IMR-90 (cell line): ENCODE results near the gene LRRTM4. TPM values are rescaled to one million over a fixed set of nuclear protein-coding genes. Genes with fewer than 3 reads are reported as not detected.

Source experiments
- ATAC-seq: fragments of 200-7000 bp; cut with Tn5 transposase; 2 replicates; pipeline ENCODE4 v1.9.1; 2020; ENCODE audit warnings: low read depth, mild to moderate bottlenecking, moderate library complexity
- BruUV-seq: library from RNA; stranded (reverse); fragments of 400-500 nt; replicated peaks from 2 replicates; lab custom pipeline; 2021; lab: Mats Ljungman, UMichigan
- CTCF ChIA-PET: fragments of 300-600 bp; formaldehyde crosslinking; extraction: SDS; loops from one replicate; lab custom pipeline; 2021; ENCODE audit warnings: antibody characterized with exemption; lab: Yijun Ruan, JAX
- POLR2A ChIA-PET: fragments of 300-600 bp; sonication (Branson Sonifier 250); formaldehyde crosslinking; loops from one replicate; lab custom pipeline; 2022; ENCODE audit warnings: antibody characterized with exemption; ENCODE audit not compliant: unreplicated experiment; lab: Charles Lee
- DNase-seq: peaks from one replicate; pipeline ENCODE4 v3.0.0; 2013
- H2AFZ ChIP-seq: replicated peaks from 2 replicates; pipeline ENCODE3; 2013; ENCODE audit warnings: low read length, mild to moderate bottlenecking; ENCODE audit not compliant: poor library complexity
- H2AK5ac ChIP-seq: 2 replicates; pipeline ENCODE4 v1.6.1; 2013; ENCODE audit warnings: low read depth, low read length, inconsistent platforms
- H2AK9ac ChIP-seq: replicated peaks from 2 replicates; pipeline ENCODE3; 2013; ENCODE audit warnings: mild to moderate bottlenecking, low read depth, low read length, moderate library complexity; ENCODE audit not compliant: poor library complexity
- H2BK120ac ChIP-seq: 2 replicates; pipeline ENCODE4 v1.6.1; 2013; ENCODE audit warnings: low read depth, low read length, inconsistent platforms
- H2BK15ac ChIP-seq: 3 replicates; pipeline ENCODE4 v1.6.1; 2013; ENCODE audit warnings: low read depth, low read length, inconsistent platforms
- H2BK20ac ChIP-seq: 2 replicates; pipeline ENCODE4 v1.6.1; 2013; ENCODE audit warnings: low read depth, mild to moderate bottlenecking, inconsistent platforms, low read length, moderate library complexity
- H2BK5ac ChIP-seq: 2 replicates; pipeline ENCODE4 v1.6.1; 2013; ENCODE audit warnings: mild to moderate bottlenecking, low read depth, low read length, inconsistent platforms; ENCODE audit not compliant: poor library complexity, severe bottlenecking
- H3K14ac ChIP-seq: replicated peaks from 2 replicates; pipeline ENCODE4 v1.6.1; 2013; ENCODE audit warnings: low read depth, low read length, inconsistent platforms
- H3K18ac ChIP-seq: 2 replicates; pipeline ENCODE4 v1.6.1; 2013; ENCODE audit warnings: low read depth, low read length, control low read depth
- H3K23ac ChIP-seq: 2 replicates; pipeline ENCODE4 v1.6.1; 2013; ENCODE audit warnings: low read depth, low read length, inconsistent platforms
- H3K27ac ChIP-seq: 2 replicates; pipeline ENCODE4 v1.5.1; 2013; ENCODE audit warnings: mild to moderate bottlenecking, control low read depth, low read length; ENCODE audit not compliant: insufficient read depth
- H3K27me3 ChIP-seq: 2 replicates; pipeline ENCODE4 v1.6.1; 2013; ENCODE audit warnings: low read length; ENCODE audit not compliant: control insufficient read depth, insufficient read depth
- H3K36me3 ChIP-seq: 2 replicates; pipeline ENCODE4 v1.6.1; 2013; ENCODE audit warnings: low read length, mixed read lengths; ENCODE audit not compliant: control insufficient read depth, insufficient read depth
- H3K4ac ChIP-seq: 2 replicates; pipeline ENCODE4 v1.6.1; 2013; ENCODE audit warnings: low read depth, low read length, inconsistent platforms
- H3K4me1 ChIP-seq: 2 replicates; pipeline ENCODE4 v1.6.1; 2013; ENCODE audit warnings: low read length, mixed read lengths; ENCODE audit not compliant: control insufficient read depth, insufficient read depth
- H3K4me2 ChIP-seq: 2 replicates; pipeline ENCODE4 v1.6.1; 2013; ENCODE audit warnings: low read depth, mild to moderate bottlenecking, control low read depth, low read length, moderate library complexity
- H3K4me3 ChIP-seq: 2 replicates; pipeline ENCODE4 v1.5.1; 2013; ENCODE audit warnings: low read depth, mild to moderate bottlenecking, control low read depth, low read length, moderate library complexity; ENCODE audit not compliant: insufficient read depth
- H3K56ac ChIP-seq: 2 replicates; pipeline ENCODE4 v1.6.1; 2013; ENCODE audit warnings: low read length, inconsistent platforms; ENCODE audit not compliant: insufficient read depth; ENCODE audit errors: extremely low read depth
- H3K79me1 ChIP-seq, 2 experiments: 2 replicates each; pipeline ENCODE4 v1.6.1; 2013; ENCODE audit warnings: low read length in 2 of 2, inconsistent platforms in 1 of 2, low read depth in 1 of 2
- H3K9ac ChIP-seq: 2 replicates; pipeline ENCODE4 v1.6.1; 2013; ENCODE audit warnings: low read depth, low read length, control low read depth
- H3K9me1 ChIP-seq: 2 replicates; pipeline ENCODE4 v1.6.1; 2013; ENCODE audit warnings: low read length, inconsistent platforms; ENCODE audit not compliant: insufficient read depth
- H3K9me3 ChIP-seq: 2 replicates; pipeline ENCODE4 v1.6.1; 2013; ENCODE audit warnings: low read length; ENCODE audit not compliant: control insufficient read depth, insufficient read depth
- H4K20me1 ChIP-seq: 2 replicates; pipeline ENCODE4 v1.6.1; 2013; ENCODE audit warnings: low read length, inconsistent platforms; ENCODE audit not compliant: insufficient read depth
- H4K5ac ChIP-seq: 2 replicates; pipeline ENCODE4 v1.6.1; 2013; ENCODE audit warnings: mild to moderate bottlenecking, low read depth, low read length, control low read depth
- H4K8ac ChIP-seq, 2 experiments: 2 replicates each; pipeline ENCODE4 v1.6.1; 2013; ENCODE audit warnings: low read depth in 2 of 2, low read length in 2 of 2, control low read depth in 1 of 2, inconsistent platforms in 1 of 2
- H4K91ac ChIP-seq: 2 replicates; pipeline ENCODE4 v1.6.1; 2013; ENCODE audit warnings: low read depth, low read length, inconsistent platforms; ENCODE audit not compliant: insufficient read depth
- BHLHE40 ChIP-seq: fragments of 150-350 bp; IDR thresholded peaks from 2 replicates; pipeline ENCODE4 v1.6.1; 2016; ENCODE audit warnings: mild to moderate bottlenecking, low read depth, low read length
- CEBPB ChIP-seq: IDR thresholded peaks from 2 replicates; pipeline ENCODE4 v1.6.1; 2012; ENCODE audit warnings: low read depth, low read length, improper control_type of control experiment
- FOS ChIP-seq: fragments of 150-350 bp; IDR thresholded peaks from 2 replicates; pipeline ENCODE4 v1.6.1; 2016; ENCODE audit warnings: low read depth, low read length
- MAZ ChIP-seq: IDR thresholded peaks from 2 replicates; pipeline ENCODE4 v1.6.1; 2012; ENCODE audit warnings: low read depth, mild to moderate bottlenecking, low read length, improper control_type of control experiment, moderate library complexity, borderline replicate concordance
- RCOR1 ChIP-seq: IDR thresholded peaks from 2 replicates; pipeline ENCODE4 v1.6.1; 2012; ENCODE audit warnings: mild to moderate bottlenecking, low read length, improper control_type of control experiment; ENCODE audit not compliant: insufficient replicate concordance
- SMC3 ChIP-seq: fragments of 150-350 bp; IDR thresholded peaks from 2 replicates; pipeline ENCODE4 v1.6.1; 2016; ENCODE audit warnings: low read depth, mild to moderate bottlenecking, antibody characterized with exemption, low read length, moderate library complexity
- USF2 ChIP-seq: fragments of 150-350 bp; IDR thresholded peaks from 2 replicates; pipeline ENCODE4 v1.6.1; 2017; ENCODE audit warnings: mild to moderate bottlenecking, antibody characterized with exemption, low read length, low read depth
- WGBS, 2 experiments: methylation state at CpG; one replicate each; pipeline versions ENCODE4 v1.1.5 to v1.1.7; 2013; ENCODE audit warnings: missing lambda C conversion rate in 2 of 2; ENCODE audit not compliant: insufficient read length in 1 of 2; ENCODE audit errors: extremely low coverage in 2 of 2; 5-methylcytosine and 5-hydroxymethylcytosine counted together
- dilution Hi-C: fragments of 300-500 bp; cut with HindIII; formaldehyde crosslinking; loops from one replicate; pipeline ENCODE4 v1.14.3; 2018; ENCODE audit warnings: low sequenced_read_pairs; ENCODE audit not compliant: unreplicated experiment
- in situ Hi-C: fragments of 300-500 bp; cut with MboI; formaldehyde crosslinking; loops from 3 replicates; pipeline ENCODE4 v1.14.3; 2019; ENCODE audit warnings: low sequenced_read_pairs, inconsistent platforms, mixed read lengths
- intact Hi-C: fragments of 100-400 bp; cut with micrococcal nuclease; formaldehyde crosslinking; loops from 2 replicates; pipeline ENCODE4 v1.10.0; 2022
- polyA plus RNA-seq, 3 experiments: library from polyadenylated mRNA; depleted of rRNA; stranded (reverse); fragments of >200 nt; gene quantifications; 2 replicates each; pipeline ENCODE4 v1.2.3, GENCODE V29; 2012; ENCODE audit warnings: low replicate concordance in 1 of 3
- total RNA-seq: library from RNA; depleted of rRNA; stranded (reverse); fragments of >200 nt; gene quantifications from 2 replicates; pipeline ENCODE4 v1.2.3, GENCODE V29; 2012

Gene LRRTM4
- total and polyA plus RNA-seq, 2 of the 4 experiments (the other 2 are of a cell fraction): not detected

GRCh38 chr2:77087987-77088414 is 434.2 kb downstream of the LRRTM4 start:
- no peak overlapping the region for H4K91ac ChIP-seq

More at GRCh38 chr2:77087987-77088414, 434.2 kb downstream of the LRRTM4 start:
- Histone ChIP-seq H2BK20ac (no peak overlapping the region), H4K8ac (no peak overlapping the region), H3K36me3 (no peaks in the 10 kb centered on the region), H2AK5ac (no peak overlapping the region), H3K9me1 (no peaks in the 10 kb centered on the region), H3K4me2 (no peak overlapping the region), H3K23ac (no peak overlapping the region), H3K14ac (no peak overlapping the region), H3K56ac (no peak overlapping the region), H3K9ac (no peak overlapping the region), H2AK9ac (no peak overlapping the region), H4K20me1 (no peaks in the 10 kb centered on the region), H2BK5ac (no peak overlapping the region), H2BK120ac (no peak overlapping the region), H2BK15ac (no peak overlapping the region), H3K4me1 (no peaks in the 10 kb centered on the region), H3K18ac (no peak overlapping the region), H3K27ac (no peak overlapping the region), H3K27me3 (no peaks in the 10 kb centered on the region), H2AFZ (no peak overlapping the region), H4K5ac (no peak overlapping the region), H3K4me3 (no peak overlapping the region), H3K4ac (no peak overlapping the region), H3K79me1 (no peaks in the 10 kb centered on the region), H3K9me3 (no peaks in the 10 kb centered on the region)
- intact Hi-C loops (no loop called here), in situ Hi-C loops (no loop called here), dilution Hi-C loops (no loop called here)
- TF ChIP-seq BHLHE40 (no peak), RCOR1 (no peak), USF2 (no peak), MAZ (no peak), FOS (no peak), SMC3 (no peak), CEBPB (no peak)
- DNase-seq (no peak), ATAC-seq (no peak)
- WGBS, 2 experiments: no CpG with 5 or more reads among the region's 6 CpGs
- no TSS peak for BruUV-seq
- CTCF ChIA-PET: no interaction called here
- POLR2A ChIA-PET: no interaction called here
